Mucosa of gallbladder (tissue), 1 donor: ENCODE data around the gene DHRS4. TPM values are rescaled to one million over a fixed set of nuclear protein-coding genes. Genes with fewer than 3 reads are reported as not detected.
"Not testable (repeated sequence)": the region's sequence is repeated elsewhere in the genome, so short reads cannot be mapped to it uniquely, and the experiment has no call there.

Experiments used
- DNase-seq: peaks from one replicate; pipeline ENCODE4 v3.0.0-alpha.2; 2020; ENCODE audit warnings: low spot score
- total RNA-seq: library from RNA; stranded (reverse); gene quantifications from one replicate; pipeline ENCODE4 v1.2.1, GENCODE V29; 2021
- donor health status: DM: no; HTN: no; CAD: no.

The DHRS4 gene
- total RNA-seq, 1 donor from 2014 or later: 28.5 TPM

- no peak for DNase-seq
Observed at GRCh38 chr14:23984891-23985602, 31.5 kb downstream of the DHRS4 start.

GRCh38 chr14:23988223-23988606 is 34.6 kb downstream of the DHRS4 start:
- DNase-seq: not testable (repeated sequence)

- peak; percentile 86 for DNase-seq
Observed at GRCh38 chr14:23988607-23989363, 35.2 kb downstream of the DHRS4 start, which contains the start of gene DHRS4L2. TSS of gene DHRS4L2 (plus strand) at chr14:23988929. CDS start at chr14:23988948, 19 bp downstream.

GRCh38 chr14:23989734-23990445 is 36.3 kb downstream of the DHRS4 start:
- DNase-seq: peak; percentile 77

- not testable (repeated sequence) for DNase-seq
Observed at GRCh38 chr14:23990961-23991360, 37.4 kb downstream of the DHRS4 start.

GRCh38 chr14:23993042-23993441 is 39.5 kb downstream of the DHRS4 start:
- not testable (repeated sequence) for DNase-seq

- not testable (repeated sequence) for DNase-seq
Observed at GRCh38 chr14:23996009-23996408, 42.4 kb downstream of the DHRS4 start.

GRCh38 chr14:23996825-23997224 is 43.3 kb downstream of the DHRS4 start:
- not testable (repeated sequence) for DNase-seq

GRCh38 chr14:23999640-24000039 is 46.1 kb downstream of the DHRS4 start:
- DNase-seq: not testable (repeated sequence)

- not testable (repeated sequence) for DNase-seq
Observed at GRCh38 chr14:24001078-24001477, 47.5 kb downstream of the DHRS4 start.

GRCh38 chr14:24001679-24002078 is 48.1 kb downstream of the DHRS4 start:
- DNase-seq: not testable (repeated sequence)

GRCh38 chr14:24006471-24006816 is 52.9 kb downstream of the DHRS4 start:
- not testable (repeated sequence) for DNase-seq

- DNase-seq: peak; percentile 41
Observed at GRCh38 chr14:24006817-24007652, 53.5 kb downstream of the DHRS4 start.

GRCh38 chr14:24011051-24011450 is 57.5 kb downstream of the DHRS4 start:
- no peak for DNase-seq

- not testable (repeated sequence) for DNase-seq
Observed at GRCh38 chr14:24012726-24013273, 59.2 kb downstream of the DHRS4 start.

- DNase-seq: peak; percentile 66
Observed at GRCh38 chr14:24013654-24014514, 60.3 kb downstream of the DHRS4 start.

GRCh38 chr14:24015745-24016144 is 62.2 kb downstream of the DHRS4 start:
- not testable (repeated sequence) for DNase-seq
